ENCODE measurements around the gene MKX.

MKX gene

DNA sequence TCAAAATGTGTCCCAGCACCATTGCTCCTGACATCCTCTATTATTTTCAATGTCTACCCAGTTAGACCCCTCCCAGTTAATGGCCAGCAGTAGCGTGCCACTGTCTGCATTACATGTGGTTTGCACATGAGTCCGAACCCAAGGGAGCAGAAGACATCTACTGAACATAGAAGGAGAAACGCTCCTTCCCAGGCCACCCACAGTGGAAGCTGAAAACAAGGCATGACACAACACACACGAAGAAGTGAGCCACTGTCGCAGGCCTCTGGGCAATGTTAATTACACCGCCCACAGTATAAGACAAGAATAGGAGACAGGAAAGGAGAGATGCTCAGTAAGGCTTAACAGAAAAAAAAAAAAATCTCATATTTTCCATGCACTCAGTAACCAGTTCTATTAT lies 50.5 kb downstream of the MKX start:
- no peak overlapping the region for H3K27ac ChIP-seq
- TF ChIP-seq ZFX (IDR thresholded peaks at IDR 0.05; ENCODE audit: borderline replicate concordance): no peak
- TF ChIP-seq, protein P1, sequence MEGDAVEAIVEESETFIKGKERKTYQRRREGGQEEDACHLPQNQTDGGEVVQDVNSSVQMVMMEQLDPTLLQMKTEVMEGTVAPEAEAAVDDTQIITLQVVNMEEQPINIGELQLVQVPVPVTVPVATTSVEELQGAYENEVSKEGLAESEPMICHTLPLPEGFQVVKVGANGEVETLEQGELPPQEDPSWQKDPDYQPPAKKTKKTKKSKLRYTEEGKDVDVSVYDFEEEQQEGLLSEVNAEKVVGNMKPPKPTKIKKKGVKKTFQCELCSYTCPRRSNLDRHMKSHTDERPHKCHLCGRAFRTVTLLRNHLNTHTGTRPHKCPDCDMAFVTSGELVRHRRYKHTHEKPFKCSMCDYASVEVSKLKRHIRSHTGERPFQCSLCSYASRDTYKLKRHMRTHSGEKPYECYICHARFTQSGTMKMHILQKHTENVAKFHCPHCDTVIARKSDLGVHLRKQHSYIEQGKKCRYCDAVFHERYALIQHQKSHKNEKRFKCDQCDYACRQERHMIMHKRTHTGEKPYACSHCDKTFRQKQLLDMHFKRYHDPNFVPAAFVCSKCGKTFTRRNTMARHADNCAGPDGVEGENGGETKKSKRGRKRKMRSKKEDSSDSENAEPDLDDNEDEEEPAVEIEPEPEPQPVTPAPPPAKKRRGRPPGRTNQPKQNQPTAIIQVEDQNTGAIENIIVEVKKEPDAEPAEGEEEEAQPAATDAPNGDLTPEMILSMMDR (IDR thresholded peaks at IDR 0.05): no peak

DNA sequence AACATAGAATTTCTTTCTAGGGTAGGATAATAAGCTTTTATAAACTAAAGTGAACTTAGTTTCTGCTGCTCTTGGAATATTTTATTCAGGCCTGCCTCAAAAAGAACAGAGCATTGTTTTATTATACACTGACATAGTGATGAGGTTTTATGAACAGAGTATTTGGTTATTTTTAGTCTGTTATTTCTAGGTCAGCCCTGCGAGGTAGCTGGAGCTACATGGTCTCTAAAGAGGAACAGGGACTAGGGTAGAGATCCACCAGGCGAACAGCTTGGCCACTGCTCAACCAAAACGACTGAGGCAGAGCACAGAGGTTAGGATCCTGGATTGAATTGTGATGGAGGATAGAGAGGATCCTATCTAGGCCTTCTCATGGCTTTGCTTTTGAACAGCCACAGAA lies 53.0 kb downstream of the MKX start:
- H3K27ac ChIP-seq: no peak overlapping the region
- TF ChIP-seq, protein P1 (IDR thresholded peaks at IDR 0.05): no peak
- no peak for TF ChIP-seq ZFX (IDR thresholded peaks at IDR 0.05; ENCODE audit: borderline replicate concordance)

DNA sequence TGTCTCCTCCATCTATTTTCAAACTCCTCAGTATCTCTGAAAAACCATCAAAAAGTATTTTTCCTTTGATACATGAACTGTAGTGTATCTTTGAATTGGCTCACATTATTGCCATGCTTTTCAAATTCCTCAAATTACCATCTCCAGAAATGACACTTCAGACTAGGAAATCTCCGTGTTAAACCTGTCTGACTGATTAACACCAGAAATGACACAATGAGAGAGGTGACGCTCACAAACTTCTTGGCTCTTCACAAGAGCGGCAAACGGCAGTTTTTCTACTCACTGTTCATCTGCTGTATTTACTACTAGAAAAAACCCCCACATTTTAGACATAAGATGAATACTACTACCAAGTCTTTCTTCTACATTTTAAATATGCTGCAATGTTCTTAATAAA lies 56.6 kb downstream of the MKX start:
- TF ChIP-seq, protein P1 (IDR thresholded peaks at IDR 0.05): no peak
- TF ChIP-seq ZFX (IDR thresholded peaks at IDR 0.05; ENCODE audit: borderline replicate concordance): no peak
- no peak overlapping the region for H3K27ac ChIP-seq

DNA sequence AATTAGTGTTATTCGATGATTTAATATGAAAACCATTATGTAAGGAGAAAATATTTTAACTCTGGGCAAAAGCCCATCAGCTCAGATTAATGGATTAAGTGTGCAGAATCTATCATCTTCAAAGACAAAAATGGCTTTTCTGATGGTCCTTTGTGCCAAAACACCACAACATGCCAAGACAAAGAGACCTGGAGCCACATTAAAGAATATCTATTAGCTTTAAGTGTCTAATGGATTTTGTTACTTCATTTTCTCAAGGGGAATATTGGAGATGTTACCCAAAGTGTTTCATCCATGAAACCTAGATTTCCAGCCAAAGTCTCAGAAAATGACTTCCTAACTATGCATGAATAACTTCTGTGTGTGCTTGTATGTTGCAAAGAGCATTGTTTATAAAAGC lies 57.3 kb downstream of the MKX start:
- TF ChIP-seq, protein P1 (IDR thresholded peaks at IDR 0.05): no peak
- no peak for TF ChIP-seq ZFX (IDR thresholded peaks at IDR 0.05; ENCODE audit: borderline replicate concordance)
- H3K27ac ChIP-seq: no peak overlapping the region

DNA sequence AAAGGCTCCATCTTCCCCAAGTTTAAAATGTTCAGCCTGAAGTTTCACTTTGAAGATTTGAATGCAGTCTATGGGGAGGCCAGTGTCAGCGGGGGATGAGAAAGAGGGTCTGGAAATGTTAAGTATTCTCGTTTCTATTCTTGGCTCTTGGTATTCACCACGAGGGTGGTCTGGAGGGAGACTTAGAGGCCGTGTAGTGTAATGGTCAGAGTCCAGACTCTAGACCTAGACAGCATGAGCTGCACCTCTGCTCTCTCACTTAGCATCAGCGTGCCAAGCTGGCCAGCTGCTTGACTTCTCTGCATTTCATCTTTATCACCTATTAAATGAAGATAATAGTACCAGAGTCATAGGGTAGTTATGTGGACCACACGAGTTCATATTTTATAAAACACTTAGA lies 57.9 kb downstream of the MKX start:
- TF ChIP-seq, protein P1 (IDR thresholded peaks at IDR 0.05): no peak
- TF ChIP-seq ZFX (IDR thresholded peaks at IDR 0.05; ENCODE audit: borderline replicate concordance): no peak
- no peak overlapping the region for H3K27ac ChIP-seq

DNA sequence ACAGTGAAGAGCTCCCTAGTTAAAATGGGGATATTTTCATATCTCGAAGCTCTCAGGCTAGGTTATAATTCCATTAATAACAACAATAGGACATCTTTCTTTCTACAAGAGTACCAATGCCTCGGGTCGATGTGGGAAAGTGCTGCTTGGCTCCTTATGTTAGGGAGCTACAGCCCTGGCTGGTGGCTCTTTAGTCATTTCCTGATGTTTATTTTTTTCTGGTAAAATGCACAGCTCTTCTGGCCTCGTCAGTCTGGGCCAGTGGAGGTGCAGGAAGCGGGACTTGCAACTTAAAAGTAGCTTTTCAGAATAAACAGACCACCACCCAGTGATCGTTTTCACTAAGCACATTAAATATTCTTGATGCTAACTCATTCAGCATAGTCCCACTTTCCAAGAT lies 58.3 kb downstream of the MKX start:
- TF ChIP-seq, protein P1 (IDR thresholded peaks at IDR 0.05): no peak
- no peak for TF ChIP-seq ZFX (IDR thresholded peaks at IDR 0.05; ENCODE audit: borderline replicate concordance)
- H3K27ac ChIP-seq: no peak overlapping the region

DNA sequence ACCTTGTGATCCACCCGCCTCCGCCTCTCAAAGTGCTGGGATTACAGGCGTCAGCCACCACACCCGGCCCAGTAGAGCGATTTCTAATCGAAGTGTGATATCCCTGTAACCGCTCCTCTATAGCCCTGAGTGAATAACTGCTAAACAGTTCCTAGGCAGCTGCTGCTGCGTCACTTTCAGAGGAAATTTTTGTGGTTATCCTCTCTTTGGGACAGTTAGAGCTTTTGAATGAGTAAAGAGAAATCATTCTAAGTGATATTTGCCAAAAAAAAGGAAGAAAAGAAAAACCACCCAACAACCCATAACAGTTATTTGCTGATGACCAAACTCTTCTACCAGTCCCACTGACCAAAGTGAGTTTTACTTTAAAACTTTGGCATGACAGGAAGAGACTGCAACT lies 59.9 kb downstream of the MKX start:
- H3K27ac ChIP-seq: no peak overlapping the region
- TF ChIP-seq, protein P1 (IDR thresholded peaks at IDR 0.05): no peak
- TF ChIP-seq ZFX (IDR thresholded peaks at IDR 0.05; ENCODE audit: borderline replicate concordance): no peak

Measured in 22Rv1 (cell line).